Heart left ventricle (tissue), 13 donors: ENCODE results near the gene SMYD5.

Experiments used
- CTCF ChIP-seq, 12 donors: fragments of 200-600 bp; sonication (generic) in 4 of 12; IDR thresholded peaks; one replicate each; pipeline versions ENCODE4 v1.5.0 to v1.8.0; 2018 to 2022; ENCODE audit warnings: antibody characterized with exemption in 12 of 12, mild to moderate bottlenecking in 5 of 12
- POLR2A ChIP-seq, 2 donors: fragments of 450-650 bp; IDR thresholded peaks; one replicate each; pipeline ENCODE4 v1.6.1; 2017; ENCODE audit warnings: antibody characterized with exemption in 2 of 2, mild to moderate bottlenecking in 2 of 2, moderate library complexity in 2 of 2
- donor health status: ischemic (EF 13 %, LVEDD 7.1; RV severe dilation, severe dysfunction).
- donor health status: DM: no; HTN: yes; CAD: no.
- donor health status: DM: no; HTN: no; CAD: no.
- donor health status: ischemic (EF 25% LVEDD 6.9; RV normal size, moderate dysfunction).
- donor health status: ischemic (EF 25% LVEDD 5.7; RV mildly dilated, moderate dysfunction).
- donor health status: ischemic (EF 35%, LVEDD 5.7; RV mildly dilated, moderate dysfunction).
- donor health status: nonischemic (EF 11% LVEDD 7.7; RV severe dilation, severe dysfunction).
- donor health status: DM: yes; HTN: yes; CAD: no.
- donor health status: PGD.
- donor health status: ischemic (EF 29% LVEDD 5.4; RV normal size, mild dysfunction).
- donor health status: nonischemic (EF 23%, LVEDD 6.1; RV moderate dilation, normal function).

GRCh38 chr2:73264783-73265182, 50.7 kb downstream of the SMYD5 start:
- TF ChIP-seq POLR2A (IDR thresholded peaks at IDR 0.05) = no peak
- no peak for TF ChIP-seq CTCF (IDR thresholded peaks at IDR 0.05)
